Erythroblast (primary cell): ENCODE measurements around the gene MAGED2.
"Not testable (repeated sequence)": the region's sequence is repeated elsewhere in the genome, so short reads cannot be mapped to it uniquely, and the experiment has no call there.

ENCODE experiments used
- GATA1 ChIP-seq: IDR thresholded peaks from 2 replicates; pipeline ENCODE4 v1.6.1; 2011; ENCODE audit warnings: low read depth, mild to moderate bottlenecking, control low read depth, low read length, moderate library complexity
- POLR2A ChIP-seq: IDR thresholded peaks from 2 replicates; pipeline ENCODE4 v1.6.1; 2011; ENCODE audit warnings: mild to moderate bottlenecking, low read length

DNA sequence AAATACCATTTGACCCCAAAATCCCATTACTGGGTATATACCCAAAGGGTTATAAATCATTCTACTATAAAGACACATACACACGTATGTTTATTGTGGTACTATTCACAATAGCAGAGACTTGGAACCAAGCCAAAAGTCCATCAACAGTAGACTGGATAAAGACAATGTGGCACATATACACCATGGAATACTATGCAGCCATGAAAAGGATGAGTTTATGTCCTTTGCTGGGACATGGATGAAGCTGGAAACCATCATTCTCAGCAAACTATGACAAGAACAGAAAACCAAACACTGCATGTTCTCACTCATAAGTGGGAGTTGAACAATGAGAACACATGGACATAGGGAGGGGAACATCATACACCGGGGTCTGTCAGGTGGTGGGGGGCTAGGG, 40.2 kb downstream of the MAGED2 start:
- TF ChIP-seq POLR2A, GATA1: not testable (repeated sequence)
